Endometrium (tissue), 2 donors: ENCODE measurements around the gene ALDH2.
"Not testable (repeated sequence)": the region's sequence is repeated elsewhere in the genome, so short reads cannot be mapped to it uniquely, and the experiment has no call there.

Source experiments
- FAIRE-seq: peaks from 2 replicates; lab custom pipeline; 2012; peaks lifted over from hg19 to GRCh38; lab: Jason Lieb, UNC
- donor health status: control.
- donor health status: control.

ALDH2 gene

GRCh38 chr12:111826992-111827391, 60.3 kb downstream of the ALDH2 start:
- no peak for FAIRE-seq

GRCh38 chr12:111827907-111828306, 61.2 kb downstream of the ALDH2 start:
- no peak for FAIRE-seq

- FAIRE-seq, result no peak
Observed at GRCh38 chr12:111828338-111828979, 61.7 kb downstream of the ALDH2 start.

DNA sequence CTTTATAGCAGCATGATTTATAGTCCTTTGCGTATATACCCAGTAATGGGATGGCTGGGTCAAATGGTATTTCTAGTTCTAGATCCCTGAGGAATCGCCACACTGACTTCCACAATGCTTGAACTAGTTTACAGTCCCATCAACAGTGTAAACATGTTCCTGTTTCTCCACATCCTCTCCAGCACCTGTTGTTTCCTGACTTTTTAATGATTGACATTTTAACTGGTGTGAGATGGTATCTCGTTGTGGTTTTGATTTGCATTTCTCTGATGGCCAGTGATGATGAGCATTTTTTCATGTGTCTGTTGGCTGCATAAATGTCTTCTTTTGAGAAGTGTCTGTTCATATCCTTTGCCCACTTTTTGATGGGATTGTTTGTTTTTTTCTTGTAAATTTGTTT, 62.9 kb downstream of the ALDH2 start:
- FAIRE-seq, result not testable (repeated sequence)

DNA sequence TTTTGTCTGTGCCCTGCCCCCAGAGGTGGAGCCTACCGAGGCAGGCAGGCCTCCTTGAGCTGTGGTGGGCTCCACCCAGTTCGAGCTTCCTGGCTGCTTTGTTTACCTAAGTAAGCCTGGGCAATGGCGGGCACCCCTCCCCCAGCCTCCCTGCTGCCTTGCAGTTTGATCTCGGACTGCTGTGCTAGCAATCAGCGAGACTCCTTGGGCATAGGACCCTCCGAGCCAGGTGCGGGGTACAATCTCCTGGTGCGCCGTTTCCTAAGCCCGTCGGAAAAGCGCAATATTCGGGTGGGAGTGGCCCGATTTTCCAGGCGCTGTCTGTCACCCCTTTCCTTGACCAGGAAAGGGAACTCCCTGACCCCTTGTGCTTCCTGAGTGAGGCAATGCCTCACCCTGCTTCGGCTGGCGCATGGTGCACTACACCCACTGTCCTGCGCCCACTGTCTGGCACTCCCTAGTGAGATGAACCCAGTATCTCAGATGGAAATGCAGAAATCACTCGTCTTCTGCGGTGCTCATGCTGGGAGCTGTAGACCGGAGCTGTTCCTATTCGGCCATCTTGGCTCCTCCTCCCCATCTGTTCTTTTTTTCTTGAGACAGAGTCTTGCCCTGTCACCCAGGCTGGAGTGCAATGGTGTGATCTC, 68.1 kb downstream of the ALDH2 start:
- FAIRE-seq, result not testable (repeated sequence)

DNA sequence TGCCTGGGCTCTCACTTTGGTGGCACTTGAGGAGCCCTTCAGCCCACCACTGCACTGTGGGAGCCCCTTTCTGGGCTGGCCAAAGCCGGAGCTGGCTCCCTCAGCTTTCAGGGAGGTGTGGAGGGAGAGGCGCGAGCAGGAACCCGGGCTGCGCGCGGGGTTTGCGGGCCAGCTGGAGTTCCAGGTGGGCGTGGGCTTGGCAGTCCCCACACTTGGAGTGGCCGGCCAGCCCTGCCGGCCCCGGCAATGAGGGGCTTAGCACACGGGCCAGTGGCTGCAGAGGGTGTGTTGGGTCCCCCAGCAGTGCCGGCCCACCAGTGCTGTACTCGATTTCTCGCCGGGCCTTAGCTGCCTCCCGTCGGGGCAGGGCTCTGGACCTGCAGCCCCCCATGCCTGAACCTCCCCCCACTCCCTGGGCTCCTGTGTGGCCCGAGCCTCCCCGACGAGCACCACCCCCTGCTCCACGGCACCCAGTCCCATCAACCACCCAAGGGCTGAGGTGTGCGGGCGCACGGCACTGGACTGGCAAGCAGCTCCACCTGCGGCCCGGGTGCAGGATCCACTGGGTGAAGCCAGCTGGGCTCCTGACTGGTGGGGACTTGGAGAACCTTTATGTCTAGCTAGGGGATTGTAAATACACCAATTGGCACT, 68.9 kb downstream of the ALDH2 start:
- not testable (repeated sequence) for FAIRE-seq

DNA sequence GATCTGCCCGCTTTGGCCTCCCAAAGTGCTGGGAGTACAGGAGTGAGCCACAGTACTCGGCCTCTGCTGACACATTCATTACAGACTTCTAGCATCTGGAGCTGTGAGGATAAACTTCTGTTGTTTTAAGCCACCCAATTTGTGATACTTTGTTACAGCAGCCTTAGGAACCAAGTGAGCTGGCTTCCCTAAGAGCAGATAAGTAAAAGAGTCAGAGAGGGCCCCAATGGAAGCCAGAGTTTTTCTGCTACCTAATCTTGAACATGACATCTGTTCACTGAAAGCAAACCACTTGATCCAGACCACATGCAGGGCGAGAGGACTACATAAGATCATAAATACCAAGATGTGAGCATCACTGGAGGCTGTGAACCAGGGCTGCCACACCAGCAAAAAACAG, 71.6 kb downstream of the ALDH2 start:
- no peak for FAIRE-seq

DNA sequence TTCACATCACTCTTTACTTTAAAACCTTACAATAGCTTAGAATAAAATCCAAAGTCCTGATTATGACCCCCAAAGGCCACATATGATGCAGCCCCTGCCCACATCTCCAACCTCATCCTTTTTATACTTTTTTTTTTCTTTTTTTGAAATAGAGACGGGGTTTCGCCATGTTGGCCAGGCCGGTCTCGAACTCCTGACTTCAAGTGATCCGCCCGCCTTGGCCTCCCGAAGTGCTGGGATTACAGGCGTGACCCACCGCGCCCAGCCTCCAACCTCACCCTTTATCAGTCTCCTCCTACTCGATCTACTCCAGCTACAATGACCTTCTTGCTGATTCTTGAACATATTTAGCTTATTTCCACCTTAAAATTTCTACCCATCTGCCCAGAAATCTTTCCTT, 74.1 kb downstream of the ALDH2 start:
- no peak for FAIRE-seq

- FAIRE-seq, result no peak
Observed at GRCh38 chr12:111841236-111841749, 74.6 kb downstream of the ALDH2 start.

GRCh38 chr12:111841750-111842555, 75.2 kb downstream of the ALDH2 start, which contains the start of gene MAPKAPK5:
Gene MAPKAPK5 (plus strand): TSS chr12:111842228. CDS start chr12:111842734, 506 bp downstream.
- FAIRE-seq, result no peak

DNA sequence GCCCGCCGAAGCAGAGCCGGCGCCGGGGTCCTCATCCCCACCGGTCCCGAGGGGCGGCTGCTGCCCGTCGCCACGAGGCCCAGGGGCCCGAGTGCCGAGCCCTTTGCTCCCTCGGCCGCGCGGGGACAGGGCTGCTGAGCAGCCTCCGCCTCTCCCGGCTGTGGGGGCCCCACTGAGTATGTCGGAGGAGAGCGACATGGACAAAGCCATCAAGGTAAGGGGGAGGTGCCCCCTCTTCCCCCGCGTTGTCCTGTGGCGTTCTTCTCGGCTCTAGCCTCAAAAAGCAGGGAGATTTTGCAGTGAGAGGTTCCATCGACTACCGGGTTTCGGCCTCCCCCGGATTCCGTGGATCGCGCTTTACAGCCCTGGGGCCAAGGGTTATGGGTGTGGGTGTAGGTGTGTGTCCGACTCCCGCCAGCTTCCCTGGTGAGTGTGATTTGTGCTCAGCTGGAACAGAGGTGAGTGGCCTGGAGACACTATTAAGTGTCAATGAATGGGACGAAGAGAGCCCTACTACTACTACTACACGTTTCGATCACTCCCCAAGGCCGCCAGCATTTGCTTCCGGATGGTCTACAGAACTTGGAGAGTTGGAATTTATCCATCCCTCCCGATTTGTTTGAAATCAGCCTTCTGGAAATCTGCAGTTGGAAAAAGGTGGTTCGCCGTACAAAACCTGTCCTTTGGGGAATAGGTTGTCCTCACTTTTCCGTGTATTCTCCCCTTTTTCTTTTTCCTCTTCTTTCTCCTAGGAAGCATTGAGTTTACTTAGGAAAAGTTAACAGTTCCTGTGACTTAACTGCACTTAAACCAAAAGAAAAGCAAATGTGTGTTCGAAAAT, 76.0 kb downstream of the ALDH2 start:
- no peak for FAIRE-seq

- no peak for FAIRE-seq
Observed at GRCh38 chr12:111846016-111846415, 79.3 kb downstream of the ALDH2 start.

DNA sequence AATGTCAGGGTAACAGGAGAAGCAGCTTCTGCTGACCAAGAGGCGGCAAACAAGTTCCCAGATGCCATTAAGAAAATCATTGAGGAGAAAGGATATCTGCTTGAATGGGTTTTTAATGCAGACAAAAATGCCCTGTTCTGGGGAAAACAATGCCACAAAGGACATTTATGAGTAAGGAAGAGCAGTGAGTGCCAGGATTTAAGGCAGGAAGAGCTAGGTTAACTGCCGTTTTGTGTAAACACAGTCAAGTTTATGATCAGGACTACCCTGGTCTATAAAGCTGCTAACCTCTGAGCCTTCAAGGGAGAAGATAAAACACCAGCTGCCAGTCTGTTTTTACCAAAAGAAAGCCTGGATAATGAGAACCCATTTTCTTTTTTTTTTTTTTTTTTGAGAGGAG, 83.8 kb downstream of the ALDH2 start:
- no peak for FAIRE-seq

- FAIRE-seq, result no peak
Observed at GRCh38 chr12:111858186-111858585, 91.5 kb downstream of the ALDH2 start.

DNA sequence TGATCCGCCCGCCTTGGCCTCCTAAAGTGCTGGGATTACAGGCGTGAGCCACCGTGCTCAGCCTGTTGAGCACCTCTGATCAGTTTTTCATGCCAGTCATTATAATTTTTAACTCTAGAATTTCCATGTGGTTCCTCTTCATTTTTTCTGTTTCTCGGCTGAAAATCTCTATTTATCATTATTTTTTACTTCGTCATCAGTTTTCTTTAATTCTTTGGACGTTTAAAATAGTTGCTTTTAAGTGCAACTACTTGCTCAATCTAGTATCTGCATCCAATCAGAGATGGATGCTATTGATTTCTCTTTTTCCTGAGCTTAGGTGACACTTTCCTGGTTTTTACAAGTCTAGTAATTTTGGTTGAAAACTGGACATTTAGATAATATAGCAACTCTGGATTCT, 92.0 kb downstream of the ALDH2 start:
- FAIRE-seq, result no peak

DNA sequence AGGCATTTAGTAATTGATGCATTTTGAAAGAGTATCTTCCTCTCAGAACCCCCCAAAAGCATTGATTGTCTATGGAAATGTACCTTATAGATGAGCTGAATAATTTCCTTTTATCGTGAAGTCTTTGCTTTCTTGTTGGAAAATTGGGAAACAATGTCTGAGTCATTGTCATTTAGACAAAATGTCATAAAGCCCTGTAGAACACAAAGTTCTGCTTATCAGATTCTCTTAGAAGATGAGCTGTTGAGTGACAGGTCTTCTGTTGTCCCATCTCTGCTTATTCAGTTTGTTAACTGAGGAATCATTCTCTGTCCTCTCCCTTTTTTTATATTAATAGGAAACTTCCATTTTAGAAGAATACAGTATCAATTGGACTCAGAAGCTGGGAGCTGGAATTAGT, 98.2 kb downstream of the ALDH2 start:
- FAIRE-seq, result no peak
